ENCODE measurements around the gene RAP2A.

The RAP2A gene

GRCh38 chr13:97460853-97461252, 26.9 kb downstream of the RAP2A start:
- no peak overlapping the region for H3K9ac ChIP-seq (ENCODE audit: low read length)
- H3K4me1 ChIP-seq (ENCODE audit: control insufficient read depth, insufficient read depth, low read length): no peaks in the 10 kb centered on the region
- no peaks in the 10 kb centered on the region for H3K9me3 ChIP-seq (ENCODE audit: control insufficient read depth, low read length)
- no peak overlapping the region for H3K4me3 ChIP-seq (ENCODE audit: low read length)
- no peaks in the 10 kb centered on the region for H3K27me3 ChIP-seq (ENCODE audit: control insufficient read depth, insufficient read depth, low read length)
- H3K36me3 ChIP-seq (ENCODE audit: control insufficient read depth, insufficient read depth, low read length): no peaks in the 10 kb centered on the region

DNA sequence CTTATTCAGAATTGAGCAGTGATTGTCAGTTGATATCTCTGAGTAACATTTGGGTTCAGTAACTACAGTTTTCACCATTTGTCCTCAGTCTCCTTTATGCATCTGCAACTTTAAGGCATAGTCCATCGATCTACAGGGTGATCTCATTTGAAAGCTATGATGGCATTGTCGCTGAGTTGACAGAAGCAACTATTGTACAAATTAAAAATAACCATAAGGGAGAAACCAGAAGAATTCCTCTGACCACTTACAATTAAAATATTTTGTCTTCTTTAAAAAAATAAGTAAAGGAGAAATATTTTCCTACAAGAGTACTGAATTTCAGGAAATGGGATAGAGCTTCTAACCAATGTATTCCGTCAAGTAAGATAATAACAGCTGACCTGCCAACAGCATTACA, 30.6 kb downstream of the RAP2A start:
- H3K4me1 ChIP-seq (ENCODE audit: control insufficient read depth, insufficient read depth, low read length): no peaks in the 10 kb centered on the region
- no peaks in the 10 kb centered on the region for H3K27me3 ChIP-seq (ENCODE audit: control insufficient read depth, insufficient read depth, low read length)
- H3K9me3 ChIP-seq (ENCODE audit: control insufficient read depth, low read length): no peaks in the 10 kb centered on the region
- no peak overlapping the region for H3K9ac ChIP-seq (ENCODE audit: low read length)
- H3K4me3 ChIP-seq (ENCODE audit: low read length): no peak overlapping the region
- no peaks in the 10 kb centered on the region for H3K36me3 ChIP-seq (ENCODE audit: control insufficient read depth, insufficient read depth, low read length)

GRCh38 chr13:97466722-97467121, 32.8 kb downstream of the RAP2A start:
- Histone ChIP-seq H3K4me3 (ENCODE audit: low read length) (no peak overlapping the region), H3K4me1 (ENCODE audit: control insufficient read depth, insufficient read depth, low read length) (no peaks in the 10 kb centered on the region), H3K9me3 (ENCODE audit: control insufficient read depth, low read length) (no peaks in the 10 kb centered on the region), H3K9ac (ENCODE audit: low read length) (no peak overlapping the region), H3K27me3 (ENCODE audit: control insufficient read depth, insufficient read depth, low read length) (no peaks in the 10 kb centered on the region), H3K36me3 (ENCODE audit: control insufficient read depth, insufficient read depth, low read length) (no peaks in the 10 kb centered on the region)

DNA sequence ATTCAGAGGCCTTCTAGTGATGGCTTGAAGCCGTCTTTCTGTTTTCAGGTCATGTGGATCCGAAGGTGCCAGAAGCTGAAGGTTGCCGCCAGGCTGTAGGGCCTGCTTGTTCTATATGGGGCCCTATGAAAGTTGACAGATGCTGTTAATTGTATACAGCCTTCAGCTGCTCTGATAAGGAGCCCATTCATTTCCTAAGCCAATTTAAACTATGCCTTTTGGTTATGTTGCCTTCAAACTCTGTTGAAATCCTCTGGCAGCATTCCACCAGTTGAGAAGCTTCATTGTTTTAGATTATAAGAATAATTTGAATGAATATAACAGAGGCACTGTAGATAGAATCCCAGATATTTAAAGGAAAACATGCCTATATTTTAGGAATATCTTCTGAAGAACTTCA, 34.4 kb downstream of the RAP2A start:
- no peaks in the 10 kb centered on the region for H3K4me1 ChIP-seq (ENCODE audit: control insufficient read depth, insufficient read depth, low read length)
- H3K36me3 ChIP-seq (ENCODE audit: control insufficient read depth, insufficient read depth, low read length): no peaks in the 10 kb centered on the region
- no peak overlapping the region for H3K4me3 ChIP-seq (ENCODE audit: low read length)
- no peaks in the 10 kb centered on the region for H3K27me3 ChIP-seq (ENCODE audit: control insufficient read depth, insufficient read depth, low read length)
- H3K9ac ChIP-seq (ENCODE audit: low read length): no peak overlapping the region
- no peaks in the 10 kb centered on the region for H3K9me3 ChIP-seq (ENCODE audit: control insufficient read depth, low read length)

- Histone ChIP-seq H3K4me3 (ENCODE audit: low read length) (no peak overlapping the region), H3K4me1 (ENCODE audit: control insufficient read depth, insufficient read depth, low read length) (no peaks in the 10 kb centered on the region), H3K27me3 (ENCODE audit: control insufficient read depth, insufficient read depth, low read length) (no peaks in the 10 kb centered on the region), H3K9me3 (ENCODE audit: control insufficient read depth, low read length) (no peaks in the 10 kb centered on the region), H3K9ac (ENCODE audit: low read length) (no peak overlapping the region), H3K36me3 (ENCODE audit: control insufficient read depth, insufficient read depth, low read length) (no peaks in the 10 kb centered on the region)
Measured at GRCh38 chr13:97471711-97472110, 37.7 kb downstream of the RAP2A start.

DNA sequence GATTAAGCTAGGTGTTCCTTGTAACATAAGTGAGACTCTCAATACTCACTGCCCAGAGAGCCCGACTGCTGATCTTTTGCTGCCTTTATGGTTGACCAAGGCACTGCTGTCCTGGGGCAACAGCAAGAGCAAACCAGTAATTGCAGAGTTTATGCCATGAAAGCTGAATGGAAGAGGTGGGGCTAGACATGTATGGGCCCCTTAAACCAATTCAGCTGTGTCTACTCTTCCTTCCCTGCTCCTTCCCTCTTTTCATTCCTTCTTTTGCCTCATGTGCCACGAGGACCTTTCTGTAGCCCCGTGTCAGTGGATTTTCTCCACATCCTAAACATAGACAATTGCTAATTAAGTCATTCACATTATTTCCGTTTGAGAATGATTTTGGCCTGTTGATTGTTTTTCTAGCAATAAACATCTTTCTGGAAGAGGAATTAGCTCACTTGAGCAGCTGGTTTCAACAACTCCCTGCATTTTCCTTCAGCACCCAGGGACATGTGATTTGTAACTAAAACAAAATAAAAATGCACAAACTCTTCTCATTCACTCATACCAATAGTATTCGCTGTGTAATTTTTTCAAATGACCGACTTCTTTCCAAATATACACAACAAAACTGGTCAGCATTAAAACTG, 40.5 kb downstream of the RAP2A start:
- H3K36me3 ChIP-seq (ENCODE audit: control insufficient read depth, insufficient read depth, low read length): no peaks in the 10 kb centered on the region
- H3K9ac ChIP-seq (ENCODE audit: low read length): no peak overlapping the region
- no peaks in the 10 kb centered on the region for H3K4me1 ChIP-seq (ENCODE audit: control insufficient read depth, insufficient read depth, low read length)
- H3K4me3 ChIP-seq (ENCODE audit: low read length): no peak overlapping the region
- no peaks in the 10 kb centered on the region for H3K27me3 ChIP-seq (ENCODE audit: control insufficient read depth, insufficient read depth, low read length)
- H3K9me3 ChIP-seq (ENCODE audit: control insufficient read depth, low read length): no peaks in the 10 kb centered on the region

DNA sequence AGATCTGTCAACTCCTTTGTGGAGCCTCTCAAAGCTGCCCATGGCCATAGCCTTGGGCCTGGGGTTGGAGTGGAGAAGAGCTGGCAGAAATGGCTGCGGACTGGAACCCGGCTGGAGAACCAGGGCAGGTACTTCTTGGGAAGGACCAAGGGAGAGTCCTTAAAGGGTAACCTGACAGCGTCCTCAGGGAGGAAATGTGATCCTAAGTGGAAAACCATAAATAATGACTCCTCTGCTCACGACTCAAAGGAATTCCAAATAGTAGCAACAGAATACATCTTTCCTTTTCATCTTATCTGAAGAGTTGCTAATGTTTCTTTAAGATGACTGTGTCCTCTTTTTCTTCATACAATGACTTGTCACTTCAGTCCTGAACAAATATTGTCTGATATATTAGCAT, 41.0 kb downstream of the RAP2A start:
- no peaks in the 10 kb centered on the region for H3K36me3 ChIP-seq (ENCODE audit: control insufficient read depth, insufficient read depth, low read length)
- H3K4me1 ChIP-seq (ENCODE audit: control insufficient read depth, insufficient read depth, low read length): no peaks in the 10 kb centered on the region
- no peak overlapping the region for H3K4me3 ChIP-seq (ENCODE audit: low read length)
- H3K27me3 ChIP-seq (ENCODE audit: control insufficient read depth, insufficient read depth, low read length): no peaks in the 10 kb centered on the region
- H3K9ac ChIP-seq (ENCODE audit: low read length): no peak overlapping the region
- no peaks in the 10 kb centered on the region for H3K9me3 ChIP-seq (ENCODE audit: control insufficient read depth, low read length)

DNA sequence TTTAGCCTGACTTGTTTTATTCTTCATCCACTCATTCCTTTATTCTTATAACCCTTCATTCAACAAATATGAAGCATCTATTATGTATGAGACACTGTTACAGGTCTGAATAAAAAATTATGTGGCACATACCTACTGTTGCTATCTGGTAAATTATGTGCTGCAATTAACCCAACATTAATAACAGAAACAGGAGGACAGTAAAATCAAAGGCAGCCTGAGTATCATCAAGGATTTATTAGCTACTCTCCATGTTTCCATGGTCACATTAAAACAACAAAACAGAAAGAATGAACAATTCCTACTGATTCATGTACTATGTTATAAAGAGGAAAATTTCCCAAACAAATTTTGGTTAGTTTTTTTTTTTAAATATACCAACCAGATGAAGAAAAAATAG, 43.9 kb downstream of the RAP2A start:
- Histone ChIP-seq H3K27me3 (ENCODE audit: control insufficient read depth, insufficient read depth, low read length) (no peaks in the 10 kb centered on the region), H3K36me3 (ENCODE audit: control insufficient read depth, insufficient read depth, low read length) (no peaks in the 10 kb centered on the region), H3K9ac (ENCODE audit: low read length) (no peak overlapping the region), H3K9me3 (ENCODE audit: control insufficient read depth, low read length) (no peaks in the 10 kb centered on the region), H3K4me1 (ENCODE audit: control insufficient read depth, insufficient read depth, low read length) (no peaks in the 10 kb centered on the region), H3K4me3 (ENCODE audit: low read length) (no peak overlapping the region)

GRCh38 chr13:97478247-97478646, 44.3 kb downstream of the RAP2A start:
- Histone ChIP-seq H3K36me3 (ENCODE audit: control insufficient read depth, insufficient read depth, low read length) (no peaks in the 10 kb centered on the region), H3K9me3 (ENCODE audit: control insufficient read depth, low read length) (no peaks in the 10 kb centered on the region), H3K9ac (ENCODE audit: low read length) (no peak overlapping the region), H3K4me3 (ENCODE audit: low read length) (no peak overlapping the region), H3K27me3 (ENCODE audit: control insufficient read depth, insufficient read depth, low read length) (no peaks in the 10 kb centered on the region), H3K4me1 (ENCODE audit: control insufficient read depth, insufficient read depth, low read length) (no peaks in the 10 kb centered on the region)

GRCh38 chr13:97483465-97483864, 49.5 kb downstream of the RAP2A start:
- H3K9ac ChIP-seq (ENCODE audit: low read length): no peak overlapping the region
- no peaks in the 10 kb centered on the region for H3K9me3 ChIP-seq (ENCODE audit: control insufficient read depth, low read length)
- no peaks in the 10 kb centered on the region for H3K36me3 ChIP-seq (ENCODE audit: control insufficient read depth, insufficient read depth, low read length)
- H3K4me3 ChIP-seq (ENCODE audit: low read length): no peak overlapping the region
- no peaks in the 10 kb centered on the region for H3K4me1 ChIP-seq (ENCODE audit: control insufficient read depth, insufficient read depth, low read length)
- H3K27me3 ChIP-seq (ENCODE audit: control insufficient read depth, insufficient read depth, low read length): no peaks in the 10 kb centered on the region

- no peaks in the 10 kb centered on the region for H3K9me3 ChIP-seq (ENCODE audit: control insufficient read depth, low read length)
- no peaks in the 10 kb centered on the region for H3K27me3 ChIP-seq (ENCODE audit: control insufficient read depth, insufficient read depth, low read length)
- H3K4me1 ChIP-seq (ENCODE audit: control insufficient read depth, insufficient read depth, low read length): no peaks in the 10 kb centered on the region
- H3K36me3 ChIP-seq (ENCODE audit: control insufficient read depth, insufficient read depth, low read length): no peaks in the 10 kb centered on the region
- no peak overlapping the region for H3K4me3 ChIP-seq (ENCODE audit: low read length)
- H3K9ac ChIP-seq (ENCODE audit: low read length): no peak overlapping the region
Measured at GRCh38 chr13:97484301-97484700, 50.3 kb downstream of the RAP2A start.

GRCh38 chr13:97485320-97485719, 51.4 kb downstream of the RAP2A start:
- Histone ChIP-seq H3K27me3 (ENCODE audit: control insufficient read depth, insufficient read depth, low read length) (no peaks in the 10 kb centered on the region), H3K9me3 (ENCODE audit: control insufficient read depth, low read length) (no peaks in the 10 kb centered on the region), H3K4me3 (ENCODE audit: low read length) (no peak overlapping the region), H3K9ac (ENCODE audit: low read length) (no peak overlapping the region), H3K36me3 (ENCODE audit: control insufficient read depth, insufficient read depth, low read length) (no peaks in the 10 kb centered on the region), H3K4me1 (ENCODE audit: control insufficient read depth, insufficient read depth, low read length) (no peaks in the 10 kb centered on the region)

DNA sequence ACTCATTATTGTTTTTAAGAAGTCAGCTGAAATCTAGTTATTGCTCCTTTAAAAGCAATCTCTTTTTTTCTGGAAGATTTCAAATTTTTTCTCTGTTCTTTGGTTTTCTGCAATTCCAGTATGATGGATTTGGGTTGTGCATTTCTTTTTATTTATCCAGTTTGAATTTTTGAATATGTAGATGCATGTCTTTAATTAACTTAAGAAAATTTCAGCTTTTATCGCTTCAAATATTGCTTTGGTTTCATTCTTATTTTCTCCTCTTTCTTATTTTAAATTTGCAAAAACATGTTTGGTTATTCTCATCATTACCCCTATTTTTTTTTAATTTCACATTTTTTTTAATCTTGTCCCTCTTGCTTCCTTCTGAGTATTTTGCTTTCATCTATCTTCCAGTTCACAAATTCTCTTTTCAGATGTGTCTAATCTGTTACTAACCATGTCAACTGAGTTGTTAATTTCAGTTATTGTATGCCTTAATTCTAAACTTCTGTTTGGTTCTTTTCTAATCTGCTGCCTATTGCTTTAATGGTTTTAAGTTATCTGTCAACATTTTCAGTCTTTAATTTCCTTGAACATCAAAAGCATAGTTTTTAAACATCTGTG, 56.8 kb downstream of the RAP2A start:
- H3K4me3 ChIP-seq (ENCODE audit: low read length): no peak overlapping the region
- H3K27me3 ChIP-seq (ENCODE audit: control insufficient read depth, insufficient read depth, low read length): no peaks in the 10 kb centered on the region
- no peak overlapping the region for H3K9ac ChIP-seq (ENCODE audit: low read length)
- no peaks in the 10 kb centered on the region for H3K36me3 ChIP-seq (ENCODE audit: control insufficient read depth, insufficient read depth, low read length)
- H3K4me1 ChIP-seq (ENCODE audit: control insufficient read depth, insufficient read depth, low read length): no peaks in the 10 kb centered on the region
- no peaks in the 10 kb centered on the region for H3K9me3 ChIP-seq (ENCODE audit: control insufficient read depth, low read length)
